Measurements from ENCODE around the gene ZRANB1.
A peak's percentile ranks its signal among the peaks of the same experiment; 100 is the strongest.

The ZRANB1 gene

GRCh38 chr10:124918906-124919305 is 23.0 kb upstream of the ZRANB1 start:
- DNase-seq (ENCODE audit: insufficient read length, low spot score) (no peak), FAIRE-seq (no peak)

- FAIRE-seq (no peak), DNase-seq (ENCODE audit: insufficient read length, low spot score) (no peak)
These were observed 20.7 kb upstream of the ZRANB1 start for GRCh38 chr10:124921261-124921660.

GRCh38 chr10:124923684-124924083 is 18.2 kb upstream of the ZRANB1 start:
- FAIRE-seq (no peak), DNase-seq (ENCODE audit: insufficient read length, low spot score) (no peak)

- FAIRE-seq (no peak), DNase-seq (ENCODE audit: insufficient read length, low spot score) (no peak)
These were observed 15.4 kb upstream of the ZRANB1 start for GRCh38 chr10:124926548-124926947.

GRCh38 chr10:124928087-124928486 is 13.8 kb upstream of the ZRANB1 start:
- DNase-seq (ENCODE audit: insufficient read length, low spot score) (no peak), FAIRE-seq (no peak)

GRCh38 chr10:124928545-124928944 is 13.4 kb upstream of the ZRANB1 start:
- FAIRE-seq = no peak
- no peak for DNase-seq (ENCODE audit: insufficient read length, low spot score)

- FAIRE-seq (no peak), DNase-seq (ENCODE audit: insufficient read length, low spot score) (no peak)
These were observed 6.0 kb upstream of the ZRANB1 start for GRCh38 chr10:124935946-124936345.

- no peak for FAIRE-seq
- no peak for DNase-seq (ENCODE audit: insufficient read length, low spot score)
These were observed 5.1 kb upstream of the ZRANB1 start for GRCh38 chr10:124936813-124937212.

- no peak for DNase-seq (ENCODE audit: insufficient read length, low spot score)
- no peak for FAIRE-seq
These were observed 2.6 kb upstream of the ZRANB1 start for GRCh38 chr10:124939290-124939689.

- no peak for DNase-seq (ENCODE audit: insufficient read length, low spot score)
- no peak for FAIRE-seq
These were observed 620 bp downstream of the ZRANB1 start for GRCh38 chr10:124942317-124943169.

GRCh38 chr10:124943301-124944092 is 1.6 kb downstream of the ZRANB1 start:
- FAIRE-seq = no peak
- no peak for DNase-seq (ENCODE audit: insufficient read length, low spot score)

- FAIRE-seq = no peak
- no peak for DNase-seq (ENCODE audit: insufficient read length, low spot score)
These were observed 3.1 kb downstream of the ZRANB1 start for GRCh38 chr10:124944982-124945381.

- FAIRE-seq (no peak), DNase-seq (ENCODE audit: insufficient read length, low spot score) (no peak)
These were observed 5.0 kb downstream of the ZRANB1 start for GRCh38 chr10:124946945-124947344.

- DNase-seq (ENCODE audit: insufficient read length, low spot score) (no peak), FAIRE-seq (no peak)
These were observed 7.6 kb downstream of the ZRANB1 start for GRCh38 chr10:124949543-124949942.

GRCh38 chr10:124952123-124952522 is 10.2 kb downstream of the ZRANB1 start:
- DNase-seq (ENCODE audit: insufficient read length, low spot score) = no peak
- FAIRE-seq = no peak

GRCh38 chr10:124953421-124953820 is 11.5 kb downstream of the ZRANB1 start:
- FAIRE-seq = no peak
- DNase-seq (ENCODE audit: insufficient read length, low spot score) = no peak

- DNase-seq (ENCODE audit: insufficient read length, low spot score) (no peak), FAIRE-seq (no peak)
These were observed 13.3 kb downstream of the ZRANB1 start for GRCh38 chr10:124955243-124955642.

- no peak for FAIRE-seq
- DNase-seq (ENCODE audit: insufficient read length, low spot score) = no peak
These were observed 13.9 kb downstream of the ZRANB1 start for GRCh38 chr10:124955868-124956267.

- FAIRE-seq (no peak), DNase-seq (ENCODE audit: insufficient read length, low spot score) (no peak)
These were observed 14.8 kb downstream of the ZRANB1 start for GRCh38 chr10:124956764-124957163.

- FAIRE-seq (no peak), DNase-seq (ENCODE audit: insufficient read length, low spot score) (no peak)
These were observed 15.6 kb downstream of the ZRANB1 start for GRCh38 chr10:124957404-124957947.

GRCh38 chr10:124959564-124959963 is 17.6 kb downstream of the ZRANB1 start:
- DNase-seq (ENCODE audit: insufficient read length, low spot score) = no peak
- no peak for FAIRE-seq

GRCh38 chr10:124961248-124961570 is 19.3 kb downstream of the ZRANB1 start:
- FAIRE-seq = peak; percentile 71
- DNase-seq (ENCODE audit: insufficient read length, low spot score) = no peak
